ENCODE results near the gene AQP12A.

AQP12A gene

GRCh38 chr2:240719676-240720545 is 28.2 kb downstream of the AQP12A start:
- TF ChIP-seq SIN3A (IDR thresholded peaks at IDR 0.05; ENCODE audit: borderline replicate concordance, insufficient read depth, low read length) (no peak), REST (IDR thresholded peaks at IDR 0.05; ENCODE audit: insufficient read depth in 1 of 2, low read depth in 2 of 2, low read length in 2 of 2) (no peak), FOXP2 (optimal IDR thresholded peaks at IDR 0.05; ENCODE audit: borderline replicate concordance, extremely low read depth, extremely low read length, insufficient read depth) (no peak), POLR2AphosphoS5 (IDR thresholded peaks at IDR 0.05; ENCODE audit: low read depth, low read length) (no peak), TAF1 (IDR thresholded peaks at IDR 0.05; ENCODE audit: borderline replicate concordance, insufficient read depth, low read length) (no peak)

GRCh38 chr2:240720686-240721595 is 29.3 kb downstream of the AQP12A start:
- TF ChIP-seq POLR2AphosphoS5 (IDR thresholded peaks at IDR 0.05; ENCODE audit: low read depth, low read length): no peak
- TF ChIP-seq TAF1 (IDR thresholded peaks at IDR 0.05; ENCODE audit: borderline replicate concordance, insufficient read depth, low read length): no peak
- no peak for TF ChIP-seq SIN3A (IDR thresholded peaks at IDR 0.05; ENCODE audit: borderline replicate concordance, insufficient read depth, low read length)
- no peak for TF ChIP-seq FOXP2 (optimal IDR thresholded peaks at IDR 0.05; ENCODE audit: borderline replicate concordance, extremely low read depth, extremely low read length, insufficient read depth)
- no peak for TF ChIP-seq REST (IDR thresholded peaks at IDR 0.05; ENCODE audit: insufficient read depth in 1 of 2, low read depth in 2 of 2, low read length in 2 of 2)

GRCh38 chr2:240721596-240722180 is 30.0 kb downstream of the AQP12A start:
- TF ChIP-seq SIN3A (IDR thresholded peaks at IDR 0.05; ENCODE audit: borderline replicate concordance, insufficient read depth, low read length) (no peak), POLR2AphosphoS5 (IDR thresholded peaks at IDR 0.05; ENCODE audit: low read depth, low read length) (no peak), TAF1 (IDR thresholded peaks at IDR 0.05; ENCODE audit: borderline replicate concordance, insufficient read depth, low read length) (no peak), FOXP2 (optimal IDR thresholded peaks at IDR 0.05; ENCODE audit: borderline replicate concordance, extremely low read depth, extremely low read length, insufficient read depth) (no peak), REST (IDR thresholded peaks at IDR 0.05; ENCODE audit: insufficient read depth in 1 of 2, low read depth in 2 of 2, low read length in 2 of 2) (no peak)

- no peak for TF ChIP-seq POLR2AphosphoS5 (IDR thresholded peaks at IDR 0.05; ENCODE audit: low read depth, low read length)
- no peak for TF ChIP-seq REST (IDR thresholded peaks at IDR 0.05; ENCODE audit: insufficient read depth in 1 of 2, low read depth in 2 of 2, low read length in 2 of 2)
- TF ChIP-seq FOXP2 (optimal IDR thresholded peaks at IDR 0.05; ENCODE audit: borderline replicate concordance, extremely low read depth, extremely low read length, insufficient read depth): no peak
- TF ChIP-seq SIN3A (IDR thresholded peaks at IDR 0.05; ENCODE audit: borderline replicate concordance, insufficient read depth, low read length): no peak
- TF ChIP-seq TAF1 (IDR thresholded peaks at IDR 0.05; ENCODE audit: borderline replicate concordance, insufficient read depth, low read length): no peak
Observed at GRCh38 chr2:240722376-240722775, 30.7 kb downstream of the AQP12A start.
